ENCODE results near the gene SLC39A7.

- TF ChIP-seq POLR2A (IDR thresholded peaks at IDR 0.05) (no peak), CTCF (IDR thresholded peaks at IDR 0.05) (no peak)
These were observed 1.7 kb upstream of the SLC39A7 start for GRCh38 chr6:33198853-33199436.

Measured in stomach (tissue), 4 donors.